HepG2 (cell line): Measurements from ENCODE around the gene CHDH. TPM values are rescaled to one million over a fixed set of nuclear protein-coding genes. Genes with fewer than 3 reads are reported as not detected.

Experiments used
- ATAC-seq: fragments of 200-7000 bp; cut with Tn5 transposase; 3 replicates; pipeline ENCODE4 v1.9.1; 2020; ENCODE audit warnings: mild to moderate bottlenecking, moderate library complexity
- BruUV-seq: library from RNA; stranded (reverse); fragments of 400-500 nt; replicated peaks from 2 replicates; lab custom pipeline; 2021; lab: Mats Ljungman, UMichigan
- CTCF ChIA-PET: fragments of 300-600 bp; formaldehyde crosslinking; extraction: SDS; loops from one replicate; lab custom pipeline; 2021; ENCODE audit warnings: low total read pairs, inconsistent platforms, low intra/inter-chr PET ratio; lab: Yijun Ruan, JAX
- POLR2A ChIA-PET: fragments of 350-600 bp; sonication (Branson Sonifier 250); formaldehyde crosslinking; loops from one replicate; lab custom pipeline; 2020; ENCODE audit warnings: antibody characterized with exemption, inconsistent platforms; lab: Yijun Ruan, JAX
- DNase-seq: peaks from one replicate; pipeline ENCODE4 v3.0.0-alpha.2; 2015; ENCODE audit warnings: low spot score
- FAIRE-seq: peaks from 3 replicates; lab custom pipeline; 2011; peaks lifted over from hg19 to GRCh38; lab: Jason Lieb, UNC
- H2AFZ ChIP-seq: one replicate; pipeline ENCODE4 v1.6.1; 2011; ENCODE audit warnings: low read length, inconsistent platforms
- H3K27ac ChIP-seq: fragments of 300-600 bp; 3 replicates; pipeline ENCODE4 v1.8.0; 2011; ENCODE audit warnings: mixed run types, mild to moderate bottlenecking, mixed read lengths, low read length, inconsistent platforms; ENCODE audit not compliant: insufficient read depth; ENCODE audit errors: extremely low read length
- H3K27me3 ChIP-seq, 2 experiments: fragments of 200-600 bp in 1 of 2; 2 replicates in 1 of 2; 3 replicates in 1 of 2; pipeline versions ENCODE4 v1.6.0 to v1.8.0; 2011; ENCODE audit warnings: low read length in 2 of 2, mild to moderate bottlenecking in 2 of 2, moderate library complexity in 2 of 2, inconsistent platforms in 1 of 2; ENCODE audit not compliant: insufficient read depth in 2 of 2, control insufficient read depth in 1 of 2
- H3K36me3 ChIP-seq, 2 experiments: fragments of 200-600 bp in 1 of 2; replicated peaks in 1 of 2; 2 replicates in 1 of 2; 3 replicates in 1 of 2; pipeline versions ENCODE4 v1.5.1 to v1.8.0; 2011; ENCODE audit warnings: low read length in 2 of 2, inconsistent platforms in 1 of 2; ENCODE audit not compliant: insufficient read depth in 2 of 2, control insufficient read depth in 1 of 2
- H3K4me1 ChIP-seq: 2 replicates; pipeline ENCODE4 v1.5.1; 2012; ENCODE audit warnings: low read length, inconsistent platforms; ENCODE audit not compliant: insufficient read depth
- H3K4me2 ChIP-seq: 2 replicates; pipeline ENCODE4 v1.6.0; 2011; ENCODE audit warnings: low read depth, low read length, inconsistent platforms
- H3K4me3 ChIP-seq, 3 experiments: fragments of 200-600 bp in 1 of 3; sonication (generic), shearing (Covaris generic) in 1 of 3; replicated peaks in 1 of 3; 2 replicates each; pipeline ENCODE4 v1.5.1; 2011 to 2016; ENCODE audit warnings: low read length in 3 of 3, inconsistent platforms in 2 of 3, low read depth in 2 of 3, mild to moderate bottlenecking in 2 of 3, control low read depth in 1 of 3, mixed read lengths in 1 of 3; ENCODE audit not compliant: insufficient read depth in 1 of 3
- H3K79me2 ChIP-seq: one replicate; pipeline ENCODE4 v1.6.1; 2011; ENCODE audit warnings: low read length, inconsistent platforms; ENCODE audit not compliant: insufficient read depth
- H3K9ac ChIP-seq: 2 replicates; pipeline ENCODE4 v1.6.0; 2011; ENCODE audit warnings: mild to moderate bottlenecking, low read depth, low read length, inconsistent platforms; ENCODE audit not compliant: insufficient read depth
- H3K9me3 ChIP-seq: 2 replicates; pipeline ENCODE4 v1.5.1; 2012; ENCODE audit warnings: mild to moderate bottlenecking, low read length
- H4K20me1 ChIP-seq: 2 replicates; pipeline ENCODE4 v1.6.0; 2011; ENCODE audit warnings: inconsistent platforms, mild to moderate bottlenecking, low read length, moderate library complexity; ENCODE audit not compliant: insufficient read depth
- AGO2 ChIP-seq: fragments of 200-400 bp; formaldehyde crosslinking; optimal IDR thresholded peaks from 2 replicates; pipeline ENCODE3; 2017; ENCODE audit warnings: mild to moderate bottlenecking, low read depth, low read length, moderate library complexity
- GATA4 ChIP-seq: sonication (generic); IDR thresholded peaks from 2 replicates; pipeline ENCODE4 v1.6.1; 2016; ENCODE audit warnings: antibody characterized with exemption, low read depth, borderline replicate concordance
- GATAD1 ChIP-seq: IDR thresholded peaks from 2 replicates; pipeline ENCODE4 v1.6.1; 2016; ENCODE audit warnings: missing genetic modification reagents, missing compliant biosample characterization
- HOXA3 ChIP-seq: sonication (generic); formaldehyde crosslinking; IDR thresholded peaks from 2 replicates; pipeline ENCODE4 v1.5.0; 2020; ENCODE audit warnings: missing genetic modification reagents
- KLF16 ChIP-seq, 2 experiments: sonication (generic) in 1 of 2; formaldehyde crosslinking in 1 of 2; IDR thresholded peaks; 2 replicates each; pipeline versions ENCODE4 v1.6.1 to v1.8.0; 2016 to 2023; ENCODE audit warnings: missing genetic modification reagents in 2 of 2, missing compliant biosample characterization in 1 of 2
- KMT2B ChIP-seq: IDR thresholded peaks from 2 replicates; pipeline ENCODE4 v1.6.1; 2016; ENCODE audit warnings: missing genetic modification reagents, missing compliant biosample characterization
- MAFK ChIP-seq, 2 experiments: IDR thresholded peaks in 1 of 2; conservative IDR thresholded peaks in 1 of 2; 2 replicates each; pipeline ENCODE4 v1.6.1; 2011; ENCODE audit warnings: improper control_type of control experiment in 2 of 2, low read length in 2 of 2
- MIER2 ChIP-seq: IDR thresholded peaks from 2 replicates; pipeline ENCODE4 v1.6.1; 2016; ENCODE audit warnings: missing biosample characterization, missing genetic modification reagents
- POLR2G ChIP-seq: fragments of 200-400 bp; formaldehyde crosslinking; IDR thresholded peaks from 2 replicates; pipeline ENCODE4 v1.6.1; 2018; ENCODE audit warnings: mild to moderate bottlenecking, low read depth, low read length, moderate library complexity
- SIN3A ChIP-seq: IDR thresholded peaks from 2 replicates; pipeline ENCODE4 v1.6.1; 2011; ENCODE audit warnings: low read depth, mild to moderate bottlenecking, control low read depth, low read length, borderline replicate concordance
- SP5 ChIP-seq: IDR thresholded peaks from 2 replicates; pipeline ENCODE4 v1.6.1; 2016; ENCODE audit warnings: low read depth, borderline replicate concordance
- SRF ChIP-seq: IDR thresholded peaks from 2 replicates; pipeline ENCODE4 v1.6.1; 2011; ENCODE audit warnings: mild to moderate bottlenecking, low read depth, low read length, moderate library complexity
- TMF1 ChIP-seq: sonication (generic); formaldehyde crosslinking; IDR thresholded peaks from 2 replicates; pipeline ENCODE4 v1.8.1; 2022; ENCODE audit warnings: low read depth, missing genetic modification reagents
- ZNF333 ChIP-seq: sonication (generic); formaldehyde crosslinking; IDR thresholded peaks from 2 replicates; pipeline ENCODE4 v1.4.0; 2020; ENCODE audit warnings: mild to moderate bottlenecking, missing genetic modification reagents, borderline replicate concordance
- ZNF343 ChIP-seq: sonication (generic); formaldehyde crosslinking; IDR thresholded peaks from 2 replicates; pipeline ENCODE4 v1.4.0; 2020; ENCODE audit warnings: mild to moderate bottlenecking, missing genetic modification reagents
- ZNF652 ChIP-seq: IDR thresholded peaks from 2 replicates; pipeline ENCODE4 v1.6.1; 2016; ENCODE audit warnings: low read depth, borderline replicate concordance
- WGBS: methylation state at CpG from one replicate; pipeline ENCODE4 v1.1.6; 2017; ENCODE audit warnings: low lambda C conversion rate; 5-methylcytosine and 5-hydroxymethylcytosine counted together
- in situ Hi-C: cut with HindIII; loops from 2 replicates; pipeline ENCODE4 v1.10.0; 2017; ENCODE audit warnings: low pct_unique_long_range_greater_than_20kb; ENCODE audit not compliant: extremely low pct_ligation_motif_present
- intact Hi-C: fragments of 100-400 bp; cut with micrococcal nuclease; formaldehyde crosslinking; loops from one replicate; pipeline ENCODE4 v1.10.0; 2022; ENCODE audit not compliant: unreplicated experiment
- polyA plus RNA-seq, 8 experiments: library from polyadenylated mRNA; depleted of rRNA in 3 of 8; stranded (reverse) in 7 of 8; unstranded in 1 of 8; fragments of >200 nt; fragmentation: Illumina TruSeq in 4 of 8; extraction: Trizol in 4 of 8; gene quantifications; 2 replicates each; pipeline versions ENCODE4 v1.2.1 to v1.2.3, GENCODE V29; 2011 to 2016; ENCODE audit warnings: low read depth in 4 of 8, missing spikeins in 1 of 8, mixed read lengths in 1 of 8; ENCODE audit not compliant: insufficient read depth in 1 of 8
- total RNA-seq, 5 experiments: library from RNA; depleted of rRNA; stranded (reverse); fragments of >200 nt; fragmentation: Illumina TruSeq; extraction: Trizol; gene quantifications; 2 replicates each; pipeline ENCODE4 v1.2.3, GENCODE V29; 2016; ENCODE audit warnings: low read depth in 1 of 5
- TF ChIP-seq, protein P1 (sequence below): sonication (generic); formaldehyde crosslinking; IDR thresholded peaks from 2 replicates; pipeline ENCODE4 v1.5.0; 2020; ENCODE audit warnings: missing genetic modification reagents, mild to moderate bottlenecking, borderline replicate concordance
- TF ChIP-seq, protein P2 (sequence below): sonication (generic); formaldehyde crosslinking; IDR thresholded peaks from 2 replicates; pipeline ENCODE4 v1.5.1; 2020; ENCODE audit warnings: missing genetic modification reagents, mild to moderate bottlenecking, borderline replicate concordance

The CHDH gene
- total and polyA plus RNA-seq, 2 of the 13 experiments (the other 11 are each of a cell fraction or from before 2014, with no cell fraction given) = 28.1 to 48.9 TPM

DNA sequence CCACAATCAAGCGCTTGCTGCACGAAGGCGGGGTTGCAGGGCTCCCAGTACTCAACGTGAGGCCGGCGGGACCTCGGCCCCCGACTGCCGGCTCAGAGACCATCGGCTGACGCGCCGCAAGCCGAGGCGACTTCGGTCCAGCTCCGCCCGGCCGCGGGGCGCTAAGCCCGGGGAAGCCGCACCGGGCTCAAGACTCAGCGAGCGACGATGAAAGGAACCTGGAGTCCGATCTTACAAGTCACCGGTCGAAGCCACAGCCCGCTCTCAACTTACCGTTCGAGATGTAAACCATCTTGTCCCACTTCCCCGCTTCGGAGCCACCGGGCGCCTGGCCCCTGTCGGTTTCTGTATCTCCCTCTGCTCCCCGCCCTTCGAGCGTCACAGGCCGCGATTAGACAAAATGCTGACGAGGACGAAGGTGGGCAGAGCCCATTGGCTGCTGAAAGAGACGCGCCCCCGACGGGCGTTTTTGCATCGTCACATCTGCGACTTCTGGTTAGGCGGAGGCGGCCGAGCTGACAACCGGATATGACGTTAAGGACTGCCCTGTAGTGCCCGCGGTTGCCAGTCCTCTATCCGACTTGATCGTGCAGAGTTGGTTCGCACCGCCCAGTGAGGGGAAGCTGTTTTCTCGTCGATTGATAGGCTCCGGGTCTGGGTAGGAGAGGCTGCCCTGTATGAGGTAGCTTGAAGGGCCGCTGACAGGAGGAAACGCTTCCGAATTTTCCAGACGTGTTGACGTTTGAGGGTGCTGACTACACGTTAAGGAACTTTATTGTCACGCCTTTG is 45.5 kb upstream of the CHDH start, which contains the start of gene SELENOK:
Gene SELENOK, minus strand, starts transcription at position 363 of the 789 bp plus-strand sequence.
- no TSS peak for BruUV-seq
- Histone ChIP-seq H2AFZ (peak within 1 kb of the TSS; percentile 71), H3K4me2 (peak within 1 kb of the TSS; percentile 91), H3K9me3 (no peaks in the 10 kb centered on the region), H3K36me3 (peaks cover 0 to 15% of the 10 kb centered on the region in 2 experiments; a peak in 2 of 5 replicates), H3K27me3 (no peaks in the 10 kb centered on the region; a peak in 1 of 5 replicates), H3K9ac (peak within 1 kb of the TSS; percentile 92), H3K27ac (peak within 1 kb of the TSS; percentile 82), H4K20me1 (peaks cover 2% of the 10 kb centered on the region; the same call in 1 of the 2 replicates), H3K79me2 (peaks cover 39% of the 10 kb centered on the region), H3K4me1 (peaks cover 26% of the 10 kb centered on the region), H3K4me3 (peak within 1 kb of the TSS; percentile 89 to 100 (median 97))
- intact Hi-C loops = loop anchor here (2.0 kb wide), 1 partner anchor 49 kb away; no protein-coding TSS in a partner anchor
- DNase-seq (peak; percentile 98), FAIRE-seq (peak; percentile 97), ATAC-seq (peak; percentile 98)
- in situ Hi-C loops = no loop called here
- ChIA-PET CTCF (no interaction called here), POLR2A (interaction anchor here (1.0 to 3.3 kb wide), 8 partner anchors 9 to 544 kb away, joined by 3 to 50 read pairs (median 5); partner anchors contain the start of genes ACTR8 and DCP1A)
- WGBS = 2% methylated on average over 26 of the region's 73 CpGs
- TF ChIP-seq MAFK (conservative IDR thresholded peaks at IDR 0.05 in 1 of 2, IDR thresholded peaks at IDR 0.05 in 1 of 2; ENCODE audit: low read length in 2 of 2) (peak; percentile 98 to 99), HOXA3 (CRISPR knock-in tag) (peak; percentile 99), SP5 (CRISPR knock-in tag) (peak; percentile 41; the same call in 1 of the 2 replicates), SIN3A (peak; percentile 89; the same call in 1 of the 2 replicates), ZNF333 (CRISPR knock-in tag) (peak; percentile 70), AGO2 (peak; percentile 78), KLF16 (CRISPR knock-in tag; IDR thresholded peaks at IDR 0.05) (peak in 1 of 2 experiments; percentile 74; a peak in 2 of 4 replicates), POLR2G (peak; percentile 78), MIER2 (0 out of 2 replicates have a peak, but pooled peaks have one; percentile 5), ZNF343 (0 out of 2 replicates have a peak, but pooled peaks have one; percentile 42), GATAD1 (peak; percentile 95), GATA4 (0 out of 2 replicates have a peak, but pooled peaks have one; percentile 26), KMT2B (CRISPR knock-in tag) (peak; percentile 89; the same call in 1 of the 2 replicates), SRF (no peak), ZNF652 (CRISPR knock-in tag) (0 out of 2 replicates have a peak, but pooled peaks have one; percentile 12), TMF1 (CRISPR knock-in tag) (peak; percentile 58; the same call in 1 of the 2 replicates)
- TF ChIP-seq, protein P1, sequence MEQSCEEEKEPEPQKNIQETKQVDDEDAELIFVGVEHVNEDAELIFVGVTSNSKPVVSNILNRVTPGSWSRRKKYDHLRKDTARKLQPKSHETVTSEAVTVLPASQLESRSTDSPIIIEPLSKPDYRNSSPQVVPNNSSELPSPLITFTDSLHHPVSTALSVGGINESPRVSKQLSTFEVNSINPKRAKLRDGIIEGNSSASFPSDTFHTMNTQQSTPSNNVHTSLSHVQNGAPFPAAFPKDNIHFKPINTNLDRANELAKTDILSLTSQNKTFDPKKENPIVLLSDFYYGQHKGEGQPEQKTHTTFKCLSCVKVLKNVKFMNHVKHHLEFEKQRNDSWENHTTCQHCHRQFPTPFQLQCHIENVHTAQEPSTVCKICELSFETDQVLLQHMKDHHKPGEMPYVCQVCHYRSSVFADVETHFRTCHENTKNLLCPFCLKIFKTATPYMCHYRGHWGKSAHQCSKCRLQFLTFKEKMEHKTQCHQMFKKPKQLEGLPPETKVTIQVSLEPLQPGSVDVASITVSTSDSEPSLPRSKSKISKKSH = 0 out of 2 replicates have a peak, but pooled peaks have one; percentile 29
- TF ChIP-seq, protein P2, sequence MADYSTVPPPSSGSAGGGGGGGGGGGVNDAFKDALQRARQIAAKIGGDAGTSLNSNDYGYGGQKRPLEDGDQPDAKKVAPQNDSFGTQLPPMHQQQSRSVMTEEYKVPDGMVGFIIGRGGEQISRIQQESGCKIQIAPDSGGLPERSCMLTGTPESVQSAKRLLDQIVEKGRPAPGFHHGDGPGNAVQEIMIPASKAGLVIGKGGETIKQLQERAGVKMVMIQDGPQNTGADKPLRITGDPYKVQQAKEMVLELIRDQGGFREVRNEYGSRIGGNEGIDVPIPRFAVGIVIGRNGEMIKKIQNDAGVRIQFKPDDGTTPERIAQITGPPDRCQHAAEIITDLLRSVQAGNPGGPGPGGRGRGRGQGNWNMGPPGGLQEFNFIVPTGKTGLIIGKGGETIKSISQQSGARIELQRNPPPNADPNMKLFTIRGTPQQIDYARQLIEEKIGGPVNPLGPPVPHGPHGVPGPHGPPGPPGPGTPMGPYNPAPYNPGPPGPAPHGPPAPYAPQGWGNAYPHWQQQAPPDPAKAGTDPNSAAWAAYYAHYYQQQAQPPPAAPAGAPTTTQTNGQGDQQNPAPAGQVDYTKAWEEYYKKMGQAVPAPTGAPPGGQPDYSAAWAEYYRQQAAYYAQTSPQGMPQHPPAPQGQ = no peak
